ENCODE data around the gene FLNB.

FLNB gene

GRCh38 chr3:57972531-57973111 lies 35.6 kb upstream of the FLNB start:
- no peaks in the 10 kb centered on the region for H3K36me3 ChIP-seq (ENCODE audit: control insufficient read depth in 2 of 2, insufficient read depth in 1 of 2, low read length in 2 of 2)
- H3K4me3 ChIP-seq (ENCODE audit: low read depth, low read length): no peak overlapping the region
- TF ChIP-seq KLF10 (tag by site-specific recombination; IDR thresholded peaks at IDR 0.05) (no peak), ZNF580 (tag by site-specific recombination; IDR thresholded peaks at IDR 0.05) (no peak), PRDM2 (tag by site-specific recombination; IDR thresholded peaks at IDR 0.05; ENCODE audit: borderline replicate concordance) (no peak), ZNF792 (tag by site-specific recombination; IDR thresholded peaks at IDR 0.05) (no peak), ZNF366 (tag by site-specific recombination; conservative IDR thresholded peaks at IDR 0.05) (no peak), ZNF555 (tag by site-specific recombination; conservative IDR thresholded peaks at IDR 0.05) (no peak), ZNF146 (tag by site-specific recombination; IDR thresholded peaks at IDR 0.05) (no peak)
- H3K4me1 ChIP-seq (ENCODE audit: control insufficient read depth, insufficient read depth, low read length): no peaks in the 10 kb centered on the region
- POLR2A ChIA-PET: no interaction called here
- CTCF ChIA-PET: interaction anchor here (1.4 kb wide), 1 partner anchor 10 kb away, joined by 4 read pairs; no protein-coding TSS in a partner anchor
- H3K9me3 ChIP-seq (ENCODE audit: control insufficient read depth, insufficient read depth, low read depth, low read length): no peaks in the 10 kb centered on the region
- H3K27ac ChIP-seq (ENCODE audit: extremely low read depth, low read depth, low read length): no peak overlapping the region

- no peak for TF ChIP-seq SP2 (tag by site-specific recombination; IDR thresholded peaks at IDR 0.05)
- TF ChIP-seq ZNF121 (tag by site-specific recombination; IDR thresholded peaks at IDR 0.05): 0 out of 2 replicates have a peak, but pooled peaks have one; percentile 12
- no peak for TF ChIP-seq ZNF10 (tag by site-specific recombination; IDR thresholded peaks at IDR 0.05)
- Histone ChIP-seq H3K36me3 (ENCODE audit: control insufficient read depth in 2 of 2, insufficient read depth in 1 of 2, low read length in 2 of 2) (no peaks in the 10 kb centered on the region), H3K4me1 (ENCODE audit: control insufficient read depth, insufficient read depth, low read length) (no peaks in the 10 kb centered on the region), H3K27ac (ENCODE audit: extremely low read depth, low read depth, low read length) (no peak overlapping the region), H3K4me3 (ENCODE audit: low read depth, low read length) (no peak overlapping the region), H3K9me3 (ENCODE audit: control insufficient read depth, insufficient read depth, low read depth, low read length) (no peaks in the 10 kb centered on the region)
- POLR2A ChIA-PET: no interaction called here
- CTCF ChIA-PET: interaction anchor here (1.0 to 2.0 kb wide), 3 partner anchors 12 to 193 kb away, joined by 3 to 11 read pairs (median 5); no protein-coding TSS in a partner anchor
Observed at GRCh38 chr3:57973715-57974477, 34.3 kb upstream of the FLNB start.

GRCh38 chr3:57974796-57975388 lies 33.3 kb upstream of the FLNB start:
- Histone ChIP-seq H3K27ac (ENCODE audit: extremely low read depth, low read depth, low read length) (no peak overlapping the region), H3K4me1 (ENCODE audit: control insufficient read depth, insufficient read depth, low read length) (no peaks in the 10 kb centered on the region)
- TF ChIP-seq ZNF560 (tag by site-specific recombination; IDR thresholded peaks at IDR 0.05; ENCODE audit: borderline replicate concordance) (no peak), ZNF335 (tag by site-specific recombination; conservative IDR thresholded peaks at IDR 0.05) (peak; percentile 36), KLF1 (tag by site-specific recombination; IDR thresholded peaks at IDR 0.05) (peak; percentile 71), ZNF18 (tag by site-specific recombination; IDR thresholded peaks at IDR 0.05) (no peak), ZNF670 (tag by site-specific recombination; IDR thresholded peaks at IDR 0.05; ENCODE audit: low read depth) (no peak), ZNF302 (tag by site-specific recombination; IDR thresholded peaks at IDR 0.05; ENCODE audit: low read depth) (no peak)

More at GRCh38 chr3:57974796-57975388, 33.3 kb upstream of the FLNB start:
- Histone ChIP-seq H3K36me3 (ENCODE audit: control insufficient read depth in 2 of 2, insufficient read depth in 1 of 2, low read length in 2 of 2) (no peaks in the 10 kb centered on the region), H3K9me3 (ENCODE audit: control insufficient read depth, insufficient read depth, low read depth, low read length) (no peaks in the 10 kb centered on the region), H3K4me3 (ENCODE audit: low read depth, low read length) (no peak overlapping the region)
- ChIA-PET CTCF (interaction anchor here (2.0 kb wide), 1 partner anchor 13 kb away, joined by 11 read pairs; no protein-coding TSS in a partner anchor), POLR2A (interaction anchor here (1.0 kb wide), 1 partner anchor 37 kb away, joined by 4 read pairs; no protein-coding TSS in a partner anchor)

All from HEK293 (cell line).